Vagina (tissue), 2 donors: ENCODE data around the gene LTA4H.
"Not testable (repeated sequence)": the region's sequence is repeated elsewhere in the genome, so short reads cannot be mapped to it uniquely, and the experiment has no call there.

ENCODE experiments used
- CTCF ChIP-seq, 3 experiments: fragments of 450-650 bp in 2 of 3; fragments of 200-600 bp in 1 of 3; sonication (generic) in 1 of 3; IDR thresholded peaks; one replicate each; pipeline ENCODE4 v1.5.1; 2017 to 2019; ENCODE audit warnings: antibody characterized with exemption in 3 of 3, mild to moderate bottlenecking in 2 of 3, moderate library complexity in 2 of 3
- POLR2A ChIP-seq, 2 donors: fragments of 450-650 bp; IDR thresholded peaks; one replicate each; pipeline ENCODE4 v1.6.1; 2017; ENCODE audit warnings: antibody characterized with exemption in 2 of 2, mild to moderate bottlenecking in 2 of 2, moderate library complexity in 2 of 2
- POLR2AphosphoS5 ChIP-seq, 2 donors: sonication (generic); formaldehyde crosslinking; IDR thresholded peaks; one replicate each; pipeline ENCODE4 v1.9.0; 2017; ENCODE audit warnings: antibody characterized with exemption in 2 of 2, mild to moderate bottlenecking in 2 of 2, low read depth in 1 of 2; ENCODE audit not compliant: insufficient read depth in 1 of 2

GRCh38 chr12:95969116-95969515 is 66.3 kb downstream of the LTA4H start:
- not testable (repeated sequence) for TF ChIP-seq CTCF (IDR thresholded peaks at IDR 0.05); POLR2AphosphoS5 (IDR thresholded peaks at IDR 0.05; ENCODE audit: insufficient read depth in 1 of 2, low read depth in 1 of 2); POLR2A (IDR thresholded peaks at IDR 0.05)
